ENCODE measurements around the gene DIS3L2. TPM values are rescaled to one million over a fixed set of nuclear protein-coding genes. Genes with fewer than 3 reads are reported as not detected.

Gene DIS3L2
- total and polyA plus RNA-seq, 2 of the 8 experiments (the other 6 are each of a cell fraction or from before 2014, with no cell fraction given), result 11.5 to 21.6 TPM

DNA sequence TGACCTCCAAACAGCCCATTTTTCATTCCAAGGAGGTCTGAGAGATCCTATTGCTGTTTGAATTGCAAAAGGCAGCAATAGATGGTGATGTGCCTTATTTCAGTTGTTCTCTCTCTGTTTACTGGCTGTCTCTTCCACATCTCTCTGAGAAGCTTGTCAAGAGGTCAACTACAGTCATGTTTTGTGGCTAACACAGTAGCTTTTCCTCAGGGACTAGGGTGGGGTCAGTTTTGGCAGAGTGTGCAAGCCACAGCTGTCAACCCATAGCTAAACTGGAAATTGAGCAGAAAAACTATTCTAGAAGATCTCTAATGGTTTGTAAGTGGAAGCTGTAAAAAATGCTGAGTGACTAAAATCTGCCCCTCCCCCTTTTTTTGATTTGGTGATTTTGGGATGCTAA is 67.1 kb downstream of the DIS3L2 start:
- no peak overlapping the region for H3K27ac ChIP-seq (ENCODE audit: low read depth, low read length)
- H4K5ac ChIP-seq (ENCODE audit: insufficient read length, low read depth, low read length), result no peak overlapping the region
- no peak overlapping the region for H4K8ac ChIP-seq (ENCODE audit: extremely low read depth, insufficient read depth, low read length)
- FAIRE-seq (peak; percentile 7), DNase-seq (ENCODE audit: low read depth in 1 of 2, low spot score in 2 of 2) (no peak)
- no peak overlapping the region for H3K56ac ChIP-seq (replicated peaks; ENCODE audit: insufficient read length, low read depth, low read length)
- H3K14ac ChIP-seq (ENCODE audit: insufficient read length), result no peak overlapping the region
- H3K36me3 ChIP-seq (ENCODE audit: control insufficient read depth in 2 of 4, insufficient read depth in 4 of 4, low read length in 3 of 4), result peaks cover 0 to 4% (median 0%) of the 10 kb centered on the region in 4 experiments; a peak in 2 of 8 replicates
- no peak overlapping the region for H3K4ac ChIP-seq (replicated peaks; ENCODE audit: insufficient read length, low read depth, low read length)
- H2BK12ac ChIP-seq (ENCODE audit: low read depth, low read length), result no peak overlapping the region
- H2BK15ac ChIP-seq (ENCODE audit: low read length), result no peak overlapping the region
- H4K91ac ChIP-seq (replicated peaks; ENCODE audit: insufficient read length, low read length), result no peak overlapping the region
- no peak for TF ChIP-seq BCL11A (IDR thresholded peaks at IDR 0.05; ENCODE audit: low read depth in 2 of 2, low read length in 2 of 2)
- no peak for TF ChIP-seq EGR1 (IDR thresholded peaks at IDR 0.05; ENCODE audit: borderline replicate concordance, low read depth, low read length)
- no peak for TF ChIP-seq ASH2L (IDR thresholded peaks at IDR 0.05; ENCODE audit: low read length)
- no peak for TF ChIP-seq TCF12 (IDR thresholded peaks at IDR 0.05; ENCODE audit: low read depth, low read length)
- TF ChIP-seq HDAC2 (IDR thresholded peaks at IDR 0.05; ENCODE audit: borderline replicate concordance in 1 of 2, low read depth in 2 of 2, low read length in 2 of 2), result no peak
- no peak for TF ChIP-seq SP4 (IDR thresholded peaks at IDR 0.05; ENCODE audit: low read length)
- no peak for TF ChIP-seq EP300 (IDR thresholded peaks at IDR 0.05; ENCODE audit: borderline replicate concordance in 1 of 2, low read depth in 2 of 2, low read length in 2 of 2)
- TF ChIP-seq RNF2 (IDR thresholded peaks at IDR 0.05; ENCODE audit: borderline replicate concordance, low read depth, low read length, missing control alignments, poor library complexity, severe bottlenecking), result no peak
- TF ChIP-seq KDM1A (IDR thresholded peaks at IDR 0.05; ENCODE audit: borderline replicate concordance, low read length), result no peak
- no peak overlapping the region for H2AFZ ChIP-seq (ENCODE audit: low read length)
- H3K23me2 ChIP-seq (ENCODE audit: low read depth, low read length), result no peaks in the 10 kb centered on the region
- H3K4me1 ChIP-seq (replicated peaks in 1 of 4; ENCODE audit: control insufficient read depth in 3 of 4, insufficient read depth in 4 of 4, low read length in 3 of 4), result 0 out of 7 replicates have a peak, but pooled peaks cover 0 to 2% (median 0%) of the 10 kb centered on the region in 4 experiments
- ChIA-PET POLR2A (ENCODE audit: partially characterized antibody) (interaction anchor here (0.7 to 0.8 kb wide), 2 partner anchors 9 to 12 kb away, joined by 3 read pairs; no protein-coding TSS in a partner anchor), CTCF (ENCODE audit: partially characterized antibody) (interaction anchor here (0.8 to 1.3 kb wide), 6 partner anchors 10 to 120 kb away, joined by 3 to 4 read pairs (median 3); no protein-coding TSS in a partner anchor)
- H4K20me1 ChIP-seq (replicated peaks in 1 of 2; ENCODE audit: control insufficient read depth in 1 of 2, insufficient read depth in 2 of 2, low read length in 2 of 2), result no peaks in the 10 kb centered on the region
- no peaks in the 10 kb centered on the region for H3K27me3 ChIP-seq (replicated peaks in 1 of 4; ENCODE audit: control insufficient read depth in 3 of 4, extremely low read depth in 1 of 4, insufficient read depth in 3 of 4, low read length in 3 of 4)
- no peak overlapping the region for H2AK5ac ChIP-seq (ENCODE audit: low read depth, low read length)
- H2BK120ac ChIP-seq (replicated peaks; ENCODE audit: low read depth, low read length), result no peak overlapping the region
- no peaks in the 10 kb centered on the region for H3K79me2 ChIP-seq (ENCODE audit: control insufficient read depth in 1 of 2, insufficient read depth in 2 of 2, low read length in 2 of 2)
- H3K4me2 ChIP-seq (ENCODE audit: insufficient read depth in 1 of 2, low read depth in 2 of 2, low read length in 2 of 2), result no peak overlapping the region
- no peak overlapping the region for H3K23ac ChIP-seq (ENCODE audit: insufficient read length)
- H3K9ac ChIP-seq (replicated peaks in 1 of 4; ENCODE audit: extremely low read depth in 1 of 4, low read depth in 3 of 4, low read length in 3 of 4), result no peak overlapping the region
- H3K79me1 ChIP-seq (ENCODE audit: low read depth, low read length), result no peaks in the 10 kb centered on the region
- H2BK5ac ChIP-seq (ENCODE audit: low read depth, low read length), result no peak overlapping the region
- H2BK20ac ChIP-seq (ENCODE audit: low read length), result no peak overlapping the region
- no peak overlapping the region for H3K18ac ChIP-seq (ENCODE audit: extremely low read depth, low read length)
- H3K4me3 ChIP-seq (ENCODE audit: extremely low read depth in 1 of 4, insufficient read depth in 2 of 4, low read depth in 3 of 4, low read length in 4 of 4), result no peak overlapping the region
- H3K9me3 ChIP-seq (ENCODE audit: insufficient read depth in 2 of 2, low read depth in 1 of 2, low read length in 1 of 2), result no peaks in the 10 kb centered on the region

All from H1 (cell line).